SK-N-SH (cell line): ENCODE measurements around the gene LRIT2. TPM values are rescaled to one million over a fixed set of nuclear protein-coding genes. Genes with fewer than 3 reads are reported as not detected.

ENCODE experiments used
- CTCF ChIA-PET: fragments of 300-600, 350-600 bp; formaldehyde crosslinking; extraction: SDS; loops from one replicate; lab custom pipeline; 2021; lab: Yijun Ruan, JAX
- POLR2A ChIA-PET: fragments of 350-600 bp; sonication (Branson Sonifier 250); formaldehyde crosslinking; extraction: SDS; loops from one replicate; lab custom pipeline; 2020; ENCODE audit warnings: antibody characterized with exemption, inconsistent platforms; lab: Yijun Ruan, JAX
- DNase-seq: peaks from one replicate; pipeline ENCODE4 v3.0.0; 2012
- H2AFZ ChIP-seq: fragments of 200-600 bp; sonication (generic); 2 replicates; pipeline ENCODE4 v1.8.1; 2016; ENCODE audit warnings: antibody characterized with exemption, mild to moderate bottlenecking, low read depth
- H3F3A ChIP-seq: fragments of 200-600 bp; sonication (generic); replicated peaks from 2 replicates; pipeline ENCODE3; 2016; ENCODE audit warnings: antibody characterized with exemption, mild to moderate bottlenecking; ENCODE audit not compliant: insufficient read depth
- H3K27ac ChIP-seq, 2 experiments: fragments of 200-500 bp in 1 of 2; fragments of 200-600 bp in 1 of 2; sonication (Bioruptor generic) in 1 of 2; sonication (generic), shearing (Covaris generic) in 1 of 2; 2 replicates each; pipeline versions ENCODE4 v1.5.1 to v1.6.1; 2014 to 2016; ENCODE audit warnings: low read depth in 2 of 2, inconsistent platforms in 1 of 2, low read length in 1 of 2, mild to moderate bottlenecking in 1 of 2, mixed read lengths in 1 of 2
- H3K27me3 ChIP-seq: fragments of 200-600 bp; sonication (generic), shearing (Covaris generic); 2 replicates; pipeline ENCODE4 v1.6.1; 2016; ENCODE audit warnings: mixed run types; ENCODE audit not compliant: insufficient read depth
- H3K36me3 ChIP-seq, 2 experiments: fragments of 200-500 bp in 1 of 2; fragments of 200-600 bp in 1 of 2; sonication (Bioruptor generic) in 1 of 2; sonication (generic) in 1 of 2; replicated peaks in 1 of 2; 2 replicates each; pipeline versions ENCODE3 to v1.5.1; 2014 to 2016; ENCODE audit warnings: low read length in 1 of 2, mild to moderate bottlenecking in 1 of 2; ENCODE audit not compliant: insufficient read depth in 2 of 2, control insufficient read depth in 1 of 2
- H3K4me1 ChIP-seq, 2 experiments: fragments of 200-500 bp in 1 of 2; fragments of 200-600 bp in 1 of 2; sonication (Bioruptor generic) in 1 of 2; sonication (generic), shearing (Covaris generic) in 1 of 2; 2 replicates each; pipeline versions ENCODE4 v1.5.1 to v1.6.1; 2014 to 2016; ENCODE audit warnings: low read depth in 1 of 2, low read length in 1 of 2, mixed run types in 1 of 2; ENCODE audit not compliant: insufficient read depth in 2 of 2, control insufficient read depth in 1 of 2
- H3K4me2 ChIP-seq: fragments of 200-600 bp; sonication (generic), shearing (Covaris generic); 2 replicates; pipeline ENCODE4 v1.6.1; 2017; ENCODE audit warnings: mixed run types
- H3K4me3 ChIP-seq, 2 experiments: fragments of 200-500 bp in 1 of 2; fragments of 200-600 bp in 1 of 2; sonication (Bioruptor generic) in 1 of 2; sonication (generic), shearing (Covaris generic) in 1 of 2; 2 replicates each; pipeline versions ENCODE4 v1.5.1 to v1.8.1; 2014 to 2016; ENCODE audit warnings: low read depth in 2 of 2, inconsistent platforms in 1 of 2, low read length in 1 of 2, mild to moderate bottlenecking in 1 of 2, mixed read lengths in 1 of 2, moderate library complexity in 1 of 2
- H3K79me2 ChIP-seq: fragments of 200-600 bp; sonication (generic); 2 replicates; pipeline ENCODE4 v1.8.1; 2017; ENCODE audit warnings: mild to moderate bottlenecking; ENCODE audit not compliant: insufficient read depth
- H3K9ac ChIP-seq: fragments of 200-600 bp; sonication (generic); 2 replicates; pipeline ENCODE4 v1.6.1; 2017; ENCODE audit warnings: mixed run types
- H3K9me2 ChIP-seq: fragments of 200-600 bp; sonication (generic); 2 replicates; pipeline ENCODE4 v1.6.1; 2017; ENCODE audit warnings: mixed run types
- H3K9me3 ChIP-seq: fragments of 200-600 bp; sonication (generic); 2 replicates; pipeline ENCODE4 v1.6.1; 2017; ENCODE audit warnings: mixed run types, mild to moderate bottlenecking, moderate library complexity
- H4K20me1 ChIP-seq: fragments of 200-600 bp; sonication (generic); 2 replicates; pipeline ENCODE4 v1.6.1; 2017; ENCODE audit warnings: mild to moderate bottlenecking, mixed run types; ENCODE audit not compliant: insufficient read depth
- FOSL2 ChIP-seq: IDR thresholded peaks from 2 replicates; pipeline ENCODE4 v1.4.0; 2012; ENCODE audit warnings: low read depth, mild to moderate bottlenecking, moderate library complexity, borderline replicate concordance
- FOXJ3 ChIP-seq: sonication (generic); formaldehyde crosslinking; IDR thresholded peaks from 2 replicates; pipeline ENCODE4 v1.5.1; 2020; ENCODE audit warnings: mild to moderate bottlenecking, missing genetic modification reagents
- FOXM1 ChIP-seq: IDR thresholded peaks from 2 replicates; pipeline ENCODE4 v1.4.0; 2012; ENCODE audit warnings: low read depth, mild to moderate bottlenecking
- GABPA ChIP-seq: IDR thresholded peaks from 2 replicates; pipeline ENCODE4 v1.4.0; 2012; ENCODE audit warnings: low read depth, mild to moderate bottlenecking
- IRF3 ChIP-seq: fragments of 150-350 bp; IDR thresholded peaks from 2 replicates; pipeline ENCODE4 v1.6.1; 2016; ENCODE audit warnings: mild to moderate bottlenecking, low read depth, low read length
- JUND ChIP-seq: IDR thresholded peaks from 2 replicates; pipeline ENCODE4 v1.4.0; 2012
- MEF2A ChIP-seq: IDR thresholded peaks from 2 replicates; pipeline ENCODE4 v1.4.0; 2012; ENCODE audit warnings: low read depth, borderline replicate concordance
- MXI1 ChIP-seq: IDR thresholded peaks from 2 replicates; pipeline ENCODE4 v1.6.1; 2012; ENCODE audit warnings: mild to moderate bottlenecking, low read depth, low read length, improper control_type of control experiment
- NFIC ChIP-seq: IDR thresholded peaks from 2 replicates; pipeline ENCODE4 v1.4.0; 2012; ENCODE audit warnings: borderline replicate concordance
- RAD21 ChIP-seq: IDR thresholded peaks from 2 replicates; pipeline ENCODE4 v1.6.1; 2012; ENCODE audit warnings: mild to moderate bottlenecking, low read length
- RCOR1 ChIP-seq: fragments of 150-350 bp; IDR thresholded peaks from 2 replicates; pipeline ENCODE4 v1.6.1; 2017; ENCODE audit warnings: antibody characterized with exemption, low read length
- REST ChIP-seq: IDR thresholded peaks from 2 replicates; pipeline ENCODE4 v1.6.1; 2012; ENCODE audit warnings: mild to moderate bottlenecking, low read depth, low read length, moderate library complexity
- RXRA ChIP-seq: IDR thresholded peaks from 2 replicates; pipeline ENCODE4 v1.4.0; 2012; ENCODE audit warnings: low read depth, mild to moderate bottlenecking, borderline replicate concordance
- SIN3A ChIP-seq: IDR thresholded peaks from 2 replicates; pipeline ENCODE4 v1.6.1; 2012; ENCODE audit warnings: low read depth, mild to moderate bottlenecking, low read length, moderate library complexity, borderline replicate concordance
- SMC3 ChIP-seq: IDR thresholded peaks from 2 replicates; pipeline ENCODE4 v1.6.1; 2012; ENCODE audit warnings: low read depth, low read length, improper control_type of control experiment
- TAF1 ChIP-seq: IDR thresholded peaks from 2 replicates; pipeline ENCODE4 v1.6.1; 2012; ENCODE audit warnings: low read depth, mild to moderate bottlenecking, low read length, moderate library complexity, borderline replicate concordance
- TCF12 ChIP-seq: IDR thresholded peaks from 2 replicates; pipeline ENCODE4 v1.4.0; 2012
- TEAD4 ChIP-seq: IDR thresholded peaks from 2 replicates; pipeline ENCODE4 v1.4.0; 2012; ENCODE audit warnings: mild to moderate bottlenecking, borderline replicate concordance; ENCODE audit not compliant: insufficient read depth
- USF1 ChIP-seq: IDR thresholded peaks from 2 replicates; pipeline ENCODE4 v1.4.0; 2012; ENCODE audit warnings: low read depth, borderline replicate concordance
- USF2 ChIP-seq: fragments of 150-350 bp; IDR thresholded peaks from 2 replicates; pipeline ENCODE4 v1.6.1; 2017; ENCODE audit warnings: antibody characterized with exemption, low read length, low read depth, borderline replicate concordance
- YY1 ChIP-seq: IDR thresholded peaks from 2 replicates; pipeline ENCODE4 v1.4.0; 2012; ENCODE audit warnings: low read depth, mild to moderate bottlenecking
- WGBS: methylation state at CpG from one replicate; pipeline ENCODE4 v1.1.6; 2017; ENCODE audit warnings: low lambda C conversion rate; 5-methylcytosine and 5-hydroxymethylcytosine counted together
- polyA plus RNA-seq, 3 experiments: library from polyadenylated mRNA; depleted of rRNA; stranded (reverse); fragments of >200 nt; gene quantifications; 2 replicates each; pipeline ENCODE4 v1.2.3, GENCODE V29; 2012

LRIT2 gene
- polyA plus RNA-seq, 1 of the 3 experiments (the other 2 are of a cell fraction), result not detected

GRCh38 chr10:84193846-84194423 lies 31.4 kb downstream of the LRIT2 start (continued):
- TF ChIP-seq IRF3 (no peak), NFIC (no peak), TAF1 (no peak), RXRA (no peak)

GRCh38 chr10:84193327-84193726 lies 32.0 kb downstream of the LRIT2 start:
- 64% methylated on average over 2 of the region's 2 CpGs for WGBS
- no peak overlapping the region for H3K4me2 ChIP-seq
- H3K79me2 ChIP-seq, result no peaks in the 10 kb centered on the region
- no peaks in the 10 kb centered on the region for H3K27me3 ChIP-seq
- no peaks in the 10 kb centered on the region for H3K9me2 ChIP-seq
- no peak for DNase-seq
- no peaks in the 10 kb centered on the region for H3K36me3 ChIP-seq
- no peaks in the 10 kb centered on the region for H4K20me1 ChIP-seq
- CTCF ChIA-PET, result interaction anchor here (1.3 to 5.7 kb wide), 2 partner anchors 12 to 45 kb away, joined by 4 to 34 read pairs; no protein-coding TSS in a partner anchor
- H3F3A ChIP-seq, result no peaks in the 10 kb centered on the region
- H3K9me3 ChIP-seq, result no peaks in the 10 kb centered on the region
- no peak overlapping the region for H3K4me3 ChIP-seq
- no peak for TF ChIP-seq GABPA
- no peak for TF ChIP-seq RCOR1
- TF ChIP-seq REST, result no peak
- TF ChIP-seq TCF12, result no peak
- TF ChIP-seq IRF3, result no peak
- no peak for TF ChIP-seq FOSL2
- no peak for TF ChIP-seq SIN3A
- TF ChIP-seq NFIC, result no peak
- no peak for TF ChIP-seq USF1
- TF ChIP-seq RAD21, result no peak
- TF ChIP-seq MXI1, result no peak
- no peak for TF ChIP-seq SMC3
- TF ChIP-seq TEAD4, result no peak
- TF ChIP-seq FOXM1, result no peak
- no peak for TF ChIP-seq YY1
- TF ChIP-seq JUND, result no peak
- no peak for TF ChIP-seq USF2
- TF ChIP-seq FOXJ3 (CRISPR knock-in tag), result no peak
- no peak for TF ChIP-seq TAF1
- no peak for TF ChIP-seq MEF2A
- no peak overlapping the region for H2AFZ ChIP-seq
- peaks cover 0 to 11% of the 10 kb centered on the region in 2 experiments; a peak in 1 of 4 replicates for H3K4me1 ChIP-seq
- POLR2A ChIA-PET, result no interaction called here
- H3K9ac ChIP-seq, result no peak overlapping the region
- no peak overlapping the region for H3K27ac ChIP-seq
